ENCODE results near the gene THBS3. TPM values are rescaled to one million over a fixed set of nuclear protein-coding genes. Genes with fewer than 3 reads are reported as not detected.

The THBS3 gene
- 10.3 and 16.4 TPM in 2 replicates for total RNA-seq

GRCh38 chr1:155207806-155208540 lies at the start of gene THBS3:
THBS3 (minus strand) TSS chr1:155207897; CDS start chr1:155207876, 21 bp downstream.

DNA sequence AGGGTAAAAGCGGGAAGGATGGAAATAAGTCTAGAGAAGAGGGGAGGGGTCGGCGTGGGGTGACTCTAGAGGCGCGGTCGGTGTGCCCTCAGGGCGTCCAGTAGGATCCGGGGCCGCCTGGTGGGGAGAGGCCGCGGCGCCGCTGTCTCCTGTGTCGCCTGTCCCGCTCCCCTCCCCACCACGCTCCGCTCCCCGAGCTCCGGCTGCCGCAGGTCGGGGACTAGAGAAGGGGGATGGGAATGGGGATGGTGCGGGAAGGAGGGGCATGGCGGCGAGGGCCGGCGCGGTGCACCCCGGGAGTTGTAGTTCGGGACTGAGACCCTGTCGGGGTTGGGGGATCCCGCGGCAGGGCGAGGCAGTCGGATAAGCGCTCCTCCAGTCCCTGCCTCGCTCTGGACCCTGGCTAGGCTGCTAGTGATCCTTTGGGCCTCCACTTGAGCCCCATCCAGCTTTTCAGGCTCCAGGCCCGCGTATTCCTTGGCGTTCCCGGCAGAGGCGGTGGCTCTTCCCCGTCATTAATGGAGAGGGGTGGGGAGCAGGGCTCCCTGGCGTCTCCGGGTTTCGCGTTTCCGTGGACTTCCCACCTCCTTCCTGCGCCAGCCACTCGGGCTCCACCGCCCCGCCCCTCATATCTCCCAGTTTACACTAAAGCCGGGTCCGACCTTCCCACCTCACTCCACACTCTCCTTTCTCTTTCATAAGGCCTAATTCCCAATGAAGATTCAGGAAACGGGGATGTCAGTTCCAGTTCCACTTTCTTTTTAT lies 47.7 kb upstream of the THBS3 start, which contains the start of gene ENTREP3:
Gene ENTREP3 (minus strand): TSS at position 241 of the 765 bp plus-strand sequence. CDS start 606 bp downstream, outside the sequence.

GRCh38 chr1:155208541-155209311 lies 1.0 kb upstream of the THBS3 start, which contains the start of gene MTX1:
MTX1 (plus strand) TSS chr1:155208695; CDS start chr1:155208805, 110 bp downstream.

DNA sequence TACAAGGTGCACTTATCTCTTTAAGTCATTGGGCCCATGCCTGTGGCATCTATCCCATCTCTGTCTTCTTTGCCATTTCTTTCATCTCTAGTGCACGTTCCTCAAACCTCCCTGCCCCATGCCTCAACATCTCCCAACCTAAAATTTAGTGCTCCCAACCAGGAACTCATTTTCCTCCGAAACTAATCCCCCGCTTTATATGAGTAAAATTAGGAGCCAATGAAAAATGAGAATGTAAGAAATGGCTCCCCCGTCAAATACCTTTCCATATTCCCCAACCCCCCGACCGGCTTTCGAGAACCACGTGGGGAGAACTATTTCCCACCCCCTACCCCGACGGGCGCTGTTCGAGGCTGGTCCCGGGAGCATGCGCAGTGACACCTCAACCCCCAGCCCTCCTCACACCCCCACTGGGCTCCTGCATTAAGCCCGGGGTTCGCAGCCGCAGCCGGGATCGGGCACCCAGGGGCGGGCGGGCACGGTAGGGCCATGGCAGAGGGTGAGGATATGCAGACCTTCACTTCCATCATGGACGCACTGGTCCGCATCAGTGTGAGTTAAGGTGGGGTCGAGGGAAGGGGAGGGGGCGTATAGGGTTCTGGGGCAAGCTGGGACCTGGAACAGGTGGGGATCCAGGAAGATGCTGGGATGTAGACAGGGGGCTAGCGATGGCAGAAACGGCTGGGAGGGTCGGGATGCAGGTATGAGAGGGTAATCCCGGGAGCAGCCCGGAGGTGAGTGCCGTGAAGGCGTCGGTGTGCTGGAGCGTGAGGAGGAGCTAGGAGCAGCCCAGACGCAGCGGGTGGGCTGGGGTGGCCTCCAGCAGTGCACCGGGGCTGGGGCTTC lies 34.0 kb downstream of the THBS3 start, which contains the start of gene TRIM46:
Gene TRIM46 (plus strand): TSS at position 372 of the 846 bp plus-strand sequence. CDS start 118 bp downstream, at position 490.

DNA sequence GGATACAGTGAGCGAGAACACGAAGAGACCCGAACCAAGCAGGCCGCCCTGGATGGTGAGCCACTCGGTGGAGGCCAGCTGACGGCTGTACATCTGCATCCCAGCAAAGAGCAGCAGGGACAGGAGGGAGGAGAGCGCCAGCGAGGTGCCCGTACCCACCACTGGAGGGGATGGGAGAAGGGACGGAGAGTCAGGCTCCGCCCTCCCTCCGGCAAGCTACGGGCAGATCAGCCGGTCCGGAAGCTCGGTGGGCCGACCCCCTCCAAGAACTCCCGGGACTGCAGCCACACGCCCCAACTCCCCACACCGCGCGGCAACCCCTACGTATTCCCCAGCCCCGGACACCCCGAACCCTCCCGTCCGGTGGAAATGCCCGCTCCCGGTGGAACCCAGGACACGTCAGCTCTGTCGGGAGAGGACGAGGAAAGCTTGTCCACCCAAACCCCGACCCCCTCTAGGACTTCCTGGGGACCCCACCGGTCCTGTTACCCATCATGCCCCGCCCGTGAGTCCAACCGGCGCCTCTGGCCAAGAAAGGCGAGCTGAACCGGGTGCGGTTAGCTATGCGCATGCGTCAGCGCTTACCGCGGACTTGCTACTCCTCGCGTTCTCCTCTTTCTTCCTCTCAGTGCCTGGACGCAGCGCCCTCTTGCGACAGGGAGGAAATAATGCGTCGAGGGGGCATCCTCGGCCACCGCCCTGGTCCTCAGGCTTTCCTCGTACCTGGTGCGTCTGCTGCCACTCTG lies 34.8 kb downstream of the THBS3 start, which contains the start of gene KRTCAP2:
Gene KRTCAP2 (minus strand): TSS at position 573 of the 746 bp plus-strand sequence. CDS start 80 bp downstream, at position 493.

Other genes with a start within 250 kb of the THBS3 start
- gene PYGO2, start 246.1 kb downstream of the THBS3 start, total RNA-seq, result 13.1 and 14.0 TPM in 2 replicates
- 255 and 277 TPM in 2 replicates for gene SHC1, start 237.2 kb downstream of the THBS3 start, total RNA-seq
- 24.4 and 27.5 TPM in 2 replicates for gene CKS1B, start 233.2 kb downstream of the THBS3 start, total RNA-seq
- 10.0 and 13.7 TPM in 2 replicates for gene FLAD1, start 224.6 kb downstream of the THBS3 start, total RNA-seq
- not detected in 2 replicates for gene LENEP, start 214.3 kb downstream of the THBS3 start, total RNA-seq
- gene ZBTB7B, start 205.1 kb downstream of the THBS3 start, total RNA-seq, result 16.1 and 19.1 TPM in 2 replicates
- gene DCST2, start 174.1 kb downstream of the THBS3 start, total RNA-seq, result 0.06 TPM in 1 of 2 replicates, not detected in the other
- not detected in 2 replicates for gene DCST1, start 174.1 kb downstream of the THBS3 start, total RNA-seq
- 45.5 and 52.4 TPM in 2 replicates for gene ADAM15, start 156.6 kb downstream of the THBS3 start, total RNA-seq
- gene EFNA4, start 144.2 kb downstream of the THBS3 start, total RNA-seq, result 9.6 and 9.8 TPM in 2 replicates
- 1.2 and 1.8 TPM in 2 replicates for gene EFNA3, start 129.1 kb downstream of the THBS3 start, total RNA-seq
- gene EFNA1, start 80.0 kb downstream of the THBS3 start, total RNA-seq, result 9.2 and 14.2 TPM in 2 replicates
- gene SLC50A1, start 72.0 kb downstream of the THBS3 start, total RNA-seq, result 21.6 and 28.6 TPM in 2 replicates
- 38.6 and 50.3 TPM in 2 replicates for gene DPM3, start 67.4 kb downstream of the THBS3 start, total RNA-seq
- 130 and 151 TPM in 2 replicates for gene KRTCAP2, start 34.6 kb downstream of the THBS3 start, total RNA-seq
- 0.75 and 1.3 TPM in 2 replicates for gene TRIM46, start 34.0 kb downstream of the THBS3 start, total RNA-seq
- 30.4 and 47.7 TPM in 2 replicates for gene MTX1, start 798 bp upstream of the THBS3 start, total RNA-seq
- gene ENTREP3, start 47.6 kb upstream of the THBS3 start, total RNA-seq, result 23.7 and 28.2 TPM in 2 replicates
- gene SCAMP3, start 54.5 kb upstream of the THBS3 start, total RNA-seq, result 49.4 and 68.1 TPM in 2 replicates
- gene CLK2, start 65.6 kb upstream of the THBS3 start, total RNA-seq, result 15.2 and 19.1 TPM in 2 replicates
- gene HCN3, start 69.6 kb upstream of the THBS3 start, total RNA-seq, result 0.06 and 0.15 TPM in 2 replicates
- gene PKLR, start 93.5 kb upstream of the THBS3 start, total RNA-seq, result not detected in 2 replicates
- gene FDPS, start 101.0 kb upstream of the THBS3 start, total RNA-seq, result 80.5 and 81.6 TPM in 2 replicates
- gene RUSC1, start 113.0 kb upstream of the THBS3 start, total RNA-seq, result 24.9 and 29.3 TPM in 2 replicates